Measurements from ENCODE around the gene ME1. TPM values are rescaled to one million over a fixed set of nuclear protein-coding genes. Genes with fewer than 3 reads are reported as not detected.

ME1 gene
- total RNA-seq, 1 donor from 2014 or later: 14.7 TPM

DNA sequence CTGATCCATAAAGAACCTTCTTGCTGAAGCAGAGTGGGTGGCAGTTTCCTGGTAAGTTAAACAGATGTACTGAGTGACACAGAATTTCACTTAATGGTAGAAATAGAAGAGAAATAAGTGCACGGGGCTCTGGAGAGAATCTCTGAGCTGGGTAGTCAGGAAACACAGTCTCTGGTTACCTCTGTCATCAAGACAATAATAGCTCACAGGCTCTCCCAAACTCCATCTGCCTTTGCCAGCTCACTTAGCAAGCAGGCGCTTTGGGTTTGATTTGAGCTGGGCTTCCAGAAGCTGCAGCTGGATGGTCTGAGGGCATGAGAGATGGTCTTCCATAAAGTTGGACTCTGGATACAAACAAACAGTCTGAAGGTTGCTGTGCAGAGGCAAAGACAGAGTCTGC, 41.9 kb upstream of the ME1 start:
- intact Hi-C loops (cut with DNase I): no loop called here
- DNase-seq (no peak), ATAC-seq (no peak)
- TF ChIP-seq, protein P1, sequence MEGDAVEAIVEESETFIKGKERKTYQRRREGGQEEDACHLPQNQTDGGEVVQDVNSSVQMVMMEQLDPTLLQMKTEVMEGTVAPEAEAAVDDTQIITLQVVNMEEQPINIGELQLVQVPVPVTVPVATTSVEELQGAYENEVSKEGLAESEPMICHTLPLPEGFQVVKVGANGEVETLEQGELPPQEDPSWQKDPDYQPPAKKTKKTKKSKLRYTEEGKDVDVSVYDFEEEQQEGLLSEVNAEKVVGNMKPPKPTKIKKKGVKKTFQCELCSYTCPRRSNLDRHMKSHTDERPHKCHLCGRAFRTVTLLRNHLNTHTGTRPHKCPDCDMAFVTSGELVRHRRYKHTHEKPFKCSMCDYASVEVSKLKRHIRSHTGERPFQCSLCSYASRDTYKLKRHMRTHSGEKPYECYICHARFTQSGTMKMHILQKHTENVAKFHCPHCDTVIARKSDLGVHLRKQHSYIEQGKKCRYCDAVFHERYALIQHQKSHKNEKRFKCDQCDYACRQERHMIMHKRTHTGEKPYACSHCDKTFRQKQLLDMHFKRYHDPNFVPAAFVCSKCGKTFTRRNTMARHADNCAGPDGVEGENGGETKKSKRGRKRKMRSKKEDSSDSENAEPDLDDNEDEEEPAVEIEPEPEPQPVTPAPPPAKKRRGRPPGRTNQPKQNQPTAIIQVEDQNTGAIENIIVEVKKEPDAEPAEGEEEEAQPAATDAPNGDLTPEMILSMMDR (IDR thresholded peaks at IDR 0.05): no peak
- H3K27me3 ChIP-seq: no peaks in the 10 kb centered on the region
- no peak overlapping the region for H3K27ac ChIP-seq
- no peaks in the 10 kb centered on the region for H3K4me1 ChIP-seq
- no peaks in the 10 kb centered on the region for H3K36me3 ChIP-seq
- no peaks in the 10 kb centered on the region for H3K9me3 ChIP-seq
- no peak overlapping the region for H3K4me3 ChIP-seq

DNA sequence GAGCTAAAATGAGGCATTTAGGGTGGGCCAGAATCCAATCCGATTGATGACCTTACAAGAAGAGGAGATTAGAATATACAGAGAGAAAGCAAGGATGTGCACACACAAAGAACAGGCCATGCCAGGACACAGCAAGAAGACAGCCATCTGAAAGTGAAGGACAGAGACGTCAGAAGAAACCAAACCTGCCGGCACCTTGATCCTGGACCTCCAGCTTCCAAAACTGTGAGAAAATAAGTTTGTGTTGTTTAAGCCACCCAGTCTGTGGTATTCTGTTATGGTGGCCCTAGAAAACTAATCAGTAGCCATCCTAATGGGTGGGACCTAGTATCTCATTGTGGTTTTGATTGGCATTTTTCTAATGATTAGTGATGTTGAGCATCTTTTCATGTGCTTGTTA, 39.7 kb upstream of the ME1 start:
- Histone ChIP-seq H3K9me3 (no peaks in the 10 kb centered on the region), H3K4me1 (no peaks in the 10 kb centered on the region), H3K4me3 (no peak overlapping the region), H3K36me3 (no peaks in the 10 kb centered on the region), H3K27ac (no peak overlapping the region), H3K27me3 (no peaks in the 10 kb centered on the region)
- no peak for DNase-seq
- TF ChIP-seq, protein P1 (IDR thresholded peaks at IDR 0.05): no peak
- intact Hi-C loops (cut with DNase I): no loop called here
- ATAC-seq: no peak

DNA sequence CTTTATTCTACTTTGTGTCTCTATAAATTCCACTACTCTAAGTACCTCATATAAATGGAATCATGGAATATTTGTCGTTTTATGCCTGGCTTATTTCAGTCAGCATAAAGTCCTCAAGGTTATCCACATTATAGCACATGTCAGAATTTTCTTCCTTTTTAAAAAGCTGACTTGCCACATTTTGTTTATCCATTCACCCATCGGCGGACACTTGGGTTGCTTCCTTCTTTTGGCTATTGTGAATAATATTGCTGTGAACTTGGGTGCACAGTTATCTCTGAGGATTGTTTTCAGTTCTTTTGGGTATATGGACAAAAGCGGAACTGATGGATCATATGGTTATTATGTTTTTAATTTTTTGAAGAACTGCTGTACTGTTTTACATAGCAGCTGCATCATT, 39.1 kb upstream of the ME1 start:
- intact Hi-C loops (cut with DNase I): no loop called here
- TF ChIP-seq, protein P1 (IDR thresholded peaks at IDR 0.05): no peak
- Histone ChIP-seq H3K27me3 (no peaks in the 10 kb centered on the region), H3K9me3 (no peaks in the 10 kb centered on the region), H3K27ac (no peak overlapping the region), H3K4me1 (no peaks in the 10 kb centered on the region), H3K4me3 (no peak overlapping the region), H3K36me3 (no peaks in the 10 kb centered on the region)
- ATAC-seq: no peak
- DNase-seq: no peak

DNA sequence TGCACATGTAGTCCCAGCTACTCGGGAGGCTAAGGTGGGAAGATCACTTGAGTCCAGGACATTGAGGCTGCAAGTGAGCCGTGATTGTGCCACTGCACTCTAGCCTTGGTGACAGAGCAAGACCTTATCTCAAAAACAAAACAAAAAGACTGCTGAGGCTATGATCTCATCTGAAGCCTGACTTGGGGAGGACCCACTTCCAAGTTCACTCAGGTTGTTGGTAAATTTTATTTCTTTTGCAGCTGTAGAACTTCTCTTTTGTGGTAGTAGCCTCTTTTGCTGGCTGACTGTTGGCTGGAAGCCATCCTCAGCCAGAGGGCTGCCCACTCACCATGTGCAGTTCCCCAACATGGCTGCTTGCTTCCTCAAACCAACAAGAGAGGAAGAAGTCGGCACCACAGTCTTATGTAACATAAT, 36.8 kb upstream of the ME1 start:
- no peak overlapping the region for H3K4me3 ChIP-seq
- DNase-seq (peak; percentile 78), ATAC-seq (peak; percentile 93)
- H3K27ac ChIP-seq: peak overlapping the region; percentile 25
- H3K9me3 ChIP-seq: no peaks in the 10 kb centered on the region
- H3K27me3 ChIP-seq: no peaks in the 10 kb centered on the region
- intact Hi-C loops (cut with DNase I): no loop called here
- no peaks in the 10 kb centered on the region for H3K4me1 ChIP-seq
- TF ChIP-seq, protein P1 (IDR thresholded peaks at IDR 0.05): no peak
- H3K36me3 ChIP-seq: no peaks in the 10 kb centered on the region

DNA sequence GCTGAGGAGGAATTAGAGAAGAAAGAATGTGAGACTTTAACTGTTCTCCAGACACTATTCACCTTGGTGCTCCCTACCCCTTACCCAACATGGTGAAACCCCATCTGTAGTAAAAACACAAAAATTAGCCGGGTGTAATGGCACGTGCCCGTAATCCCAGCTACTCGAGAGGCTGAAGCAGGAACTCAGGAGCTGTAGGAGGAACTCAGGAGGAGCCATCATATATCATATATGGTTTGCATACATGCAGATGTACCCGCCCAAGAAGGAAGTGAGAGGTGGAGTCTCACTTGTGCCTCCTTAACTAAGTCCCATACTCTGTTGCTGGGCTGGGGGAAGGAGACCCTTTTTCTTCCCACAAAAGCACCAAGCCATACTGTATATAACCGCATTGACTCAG, 35.5 kb upstream of the ME1 start:
- H3K36me3 ChIP-seq: no peaks in the 10 kb centered on the region
- no peaks in the 10 kb centered on the region for H3K9me3 ChIP-seq
- TF ChIP-seq, protein P1 (IDR thresholded peaks at IDR 0.05): no peak
- H3K27me3 ChIP-seq: no peaks in the 10 kb centered on the region
- ATAC-seq (no peak), DNase-seq (no peak)
- H3K4me3 ChIP-seq: no peak overlapping the region
- intact Hi-C loops (cut with DNase I): no loop called here
- no peak overlapping the region for H3K27ac ChIP-seq
- no peaks in the 10 kb centered on the region for H3K4me1 ChIP-seq
